ENCODE results near the gene ZFAND3.

DNA sequence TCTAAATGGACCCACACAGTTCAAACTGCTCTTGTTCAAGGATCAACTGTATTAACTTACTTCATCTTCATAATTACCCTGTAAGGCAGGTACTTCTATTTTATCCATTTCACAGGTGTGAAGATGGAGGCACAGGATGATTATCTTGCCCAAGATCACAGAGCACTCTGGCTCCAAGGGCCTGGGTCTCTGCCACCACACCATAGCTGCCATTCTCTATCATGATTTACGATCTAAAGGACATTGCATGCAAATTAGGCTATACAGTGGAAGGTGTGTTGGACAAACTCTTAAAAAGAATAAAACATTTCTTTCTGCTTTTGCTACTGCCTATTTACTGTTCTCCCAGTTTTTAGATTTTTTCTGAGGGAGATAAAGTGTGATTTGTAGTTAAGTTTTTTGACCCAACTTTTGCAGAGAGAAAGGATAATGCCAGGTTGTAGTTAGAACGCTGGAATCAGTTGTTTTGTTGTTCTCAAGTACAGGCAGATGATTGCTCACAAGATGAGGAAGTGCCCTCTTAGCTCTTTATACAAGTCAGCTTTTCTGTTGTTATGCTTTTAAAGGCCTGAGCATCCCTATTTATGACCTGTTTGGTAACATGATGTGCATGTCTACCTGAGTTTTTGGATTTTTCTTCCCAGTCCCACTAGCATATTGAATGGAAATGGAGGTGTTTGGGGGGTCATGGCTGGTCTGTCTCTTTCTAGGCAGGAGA, 247.9 kb downstream of the ZFAND3 start:
- TF ChIP-seq, protein P1, sequence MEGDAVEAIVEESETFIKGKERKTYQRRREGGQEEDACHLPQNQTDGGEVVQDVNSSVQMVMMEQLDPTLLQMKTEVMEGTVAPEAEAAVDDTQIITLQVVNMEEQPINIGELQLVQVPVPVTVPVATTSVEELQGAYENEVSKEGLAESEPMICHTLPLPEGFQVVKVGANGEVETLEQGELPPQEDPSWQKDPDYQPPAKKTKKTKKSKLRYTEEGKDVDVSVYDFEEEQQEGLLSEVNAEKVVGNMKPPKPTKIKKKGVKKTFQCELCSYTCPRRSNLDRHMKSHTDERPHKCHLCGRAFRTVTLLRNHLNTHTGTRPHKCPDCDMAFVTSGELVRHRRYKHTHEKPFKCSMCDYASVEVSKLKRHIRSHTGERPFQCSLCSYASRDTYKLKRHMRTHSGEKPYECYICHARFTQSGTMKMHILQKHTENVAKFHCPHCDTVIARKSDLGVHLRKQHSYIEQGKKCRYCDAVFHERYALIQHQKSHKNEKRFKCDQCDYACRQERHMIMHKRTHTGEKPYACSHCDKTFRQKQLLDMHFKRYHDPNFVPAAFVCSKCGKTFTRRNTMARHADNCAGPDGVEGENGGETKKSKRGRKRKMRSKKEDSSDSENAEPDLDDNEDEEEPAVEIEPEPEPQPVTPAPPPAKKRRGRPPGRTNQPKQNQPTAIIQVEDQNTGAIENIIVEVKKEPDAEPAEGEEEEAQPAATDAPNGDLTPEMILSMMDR (IDR thresholded peaks at IDR 0.05) = no peak
- no peak for TF ChIP-seq EZH2 (IDR thresholded peaks at IDR 0.05; ENCODE audit: borderline replicate concordance, insufficient read depth, low read depth, low read length, poor library complexity, severe bottlenecking)
